ENCODE measurements around the gene P2RX3.

Gene P2RX3

GRCh38 chr11:57392066-57392762 lies 54.1 kb downstream of the P2RX3 start:
- no peak overlapping the region for H3K27ac ChIP-seq
- no peak overlapping the region for H3K4me3 ChIP-seq
- TF ChIP-seq, protein P1, sequence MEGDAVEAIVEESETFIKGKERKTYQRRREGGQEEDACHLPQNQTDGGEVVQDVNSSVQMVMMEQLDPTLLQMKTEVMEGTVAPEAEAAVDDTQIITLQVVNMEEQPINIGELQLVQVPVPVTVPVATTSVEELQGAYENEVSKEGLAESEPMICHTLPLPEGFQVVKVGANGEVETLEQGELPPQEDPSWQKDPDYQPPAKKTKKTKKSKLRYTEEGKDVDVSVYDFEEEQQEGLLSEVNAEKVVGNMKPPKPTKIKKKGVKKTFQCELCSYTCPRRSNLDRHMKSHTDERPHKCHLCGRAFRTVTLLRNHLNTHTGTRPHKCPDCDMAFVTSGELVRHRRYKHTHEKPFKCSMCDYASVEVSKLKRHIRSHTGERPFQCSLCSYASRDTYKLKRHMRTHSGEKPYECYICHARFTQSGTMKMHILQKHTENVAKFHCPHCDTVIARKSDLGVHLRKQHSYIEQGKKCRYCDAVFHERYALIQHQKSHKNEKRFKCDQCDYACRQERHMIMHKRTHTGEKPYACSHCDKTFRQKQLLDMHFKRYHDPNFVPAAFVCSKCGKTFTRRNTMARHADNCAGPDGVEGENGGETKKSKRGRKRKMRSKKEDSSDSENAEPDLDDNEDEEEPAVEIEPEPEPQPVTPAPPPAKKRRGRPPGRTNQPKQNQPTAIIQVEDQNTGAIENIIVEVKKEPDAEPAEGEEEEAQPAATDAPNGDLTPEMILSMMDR (IDR thresholded peaks at IDR 0.05): no peak
- no peak for DNase-seq (ENCODE audit: low spot score)

DNA sequence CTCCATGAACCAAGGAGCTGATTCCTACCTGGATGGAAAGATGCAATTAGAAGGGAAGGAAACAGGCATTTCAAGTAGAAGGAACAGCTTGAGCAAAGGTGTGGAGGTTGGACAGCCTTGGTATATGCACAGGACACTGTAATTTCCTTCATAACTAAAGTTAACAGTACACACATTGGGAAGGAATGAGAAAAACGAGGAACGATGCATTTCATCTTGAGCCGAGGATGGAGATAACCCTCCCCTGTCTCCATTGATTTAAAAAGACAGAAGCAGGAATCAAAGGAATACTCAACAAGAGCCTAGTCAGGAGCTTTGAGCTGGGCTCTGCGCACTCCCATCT lies 54.6 kb downstream of the P2RX3 start:
- TF ChIP-seq, protein P1 (IDR thresholded peaks at IDR 0.05): no peak
- no peak overlapping the region for H3K4me3 ChIP-seq

GRCh38 chr11:57394203-57394965 lies 56.2 kb downstream of the P2RX3 start:
- TF ChIP-seq, protein P1 (IDR thresholded peaks at IDR 0.05): no peak
- Histone ChIP-seq H3K4me3 (no peak overlapping the region), H3K27ac (no peak overlapping the region)
- DNase-seq (ENCODE audit: low spot score): no peak

More for the DNA sequence above, 54.6 kb downstream of the P2RX3 start:
- H3K27ac ChIP-seq: no peak overlapping the region
- DNase-seq (ENCODE audit: low spot score): no peak

DNA sequence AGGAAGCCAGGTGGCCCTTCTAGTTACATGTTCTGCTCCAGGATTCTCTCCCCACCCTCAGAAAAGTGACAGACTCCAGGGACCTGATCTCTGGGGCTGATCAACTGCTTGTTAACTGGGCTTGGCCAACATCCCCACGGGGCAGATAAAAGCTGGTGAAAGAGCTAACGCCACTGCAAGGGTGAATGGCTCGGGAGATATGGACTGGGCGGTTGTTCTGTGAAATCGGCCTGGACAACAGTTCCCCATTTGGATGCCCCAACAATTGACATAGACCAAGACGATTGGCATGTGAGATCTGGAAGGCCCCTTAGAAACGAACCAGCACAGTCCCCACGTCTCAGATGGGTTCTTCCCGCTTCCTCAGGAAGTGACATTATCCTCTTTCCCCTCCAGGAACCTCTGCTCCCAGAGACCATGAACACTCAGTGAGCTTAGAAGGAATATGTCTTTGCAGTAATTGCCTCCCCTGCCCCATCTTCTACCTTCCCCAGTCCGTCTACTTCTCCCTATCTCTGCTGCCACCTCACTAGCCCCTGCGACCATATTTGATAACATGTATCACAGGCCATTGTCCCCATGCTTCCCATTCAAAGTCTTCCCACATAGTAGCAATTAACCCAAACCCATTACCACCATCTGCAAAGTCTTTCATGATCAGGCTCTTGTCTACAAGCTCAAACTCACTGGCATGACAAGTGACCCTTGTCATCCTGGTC lies 57.9 kb downstream of the P2RX3 start:
- no peak overlapping the region for H3K4me3 ChIP-seq
- H3K27ac ChIP-seq: no peak overlapping the region
- no peak for DNase-seq (ENCODE audit: low spot score)
- TF ChIP-seq, protein P1 (IDR thresholded peaks at IDR 0.05): no peak

GRCh38 chr11:57396744-57397143 lies 58.6 kb downstream of the P2RX3 start:
- no peak overlapping the region for H3K27ac ChIP-seq
- DNase-seq (ENCODE audit: low spot score): no peak
- H3K4me3 ChIP-seq: no peak overlapping the region
- TF ChIP-seq, protein P1 (IDR thresholded peaks at IDR 0.05): no peak

DNA sequence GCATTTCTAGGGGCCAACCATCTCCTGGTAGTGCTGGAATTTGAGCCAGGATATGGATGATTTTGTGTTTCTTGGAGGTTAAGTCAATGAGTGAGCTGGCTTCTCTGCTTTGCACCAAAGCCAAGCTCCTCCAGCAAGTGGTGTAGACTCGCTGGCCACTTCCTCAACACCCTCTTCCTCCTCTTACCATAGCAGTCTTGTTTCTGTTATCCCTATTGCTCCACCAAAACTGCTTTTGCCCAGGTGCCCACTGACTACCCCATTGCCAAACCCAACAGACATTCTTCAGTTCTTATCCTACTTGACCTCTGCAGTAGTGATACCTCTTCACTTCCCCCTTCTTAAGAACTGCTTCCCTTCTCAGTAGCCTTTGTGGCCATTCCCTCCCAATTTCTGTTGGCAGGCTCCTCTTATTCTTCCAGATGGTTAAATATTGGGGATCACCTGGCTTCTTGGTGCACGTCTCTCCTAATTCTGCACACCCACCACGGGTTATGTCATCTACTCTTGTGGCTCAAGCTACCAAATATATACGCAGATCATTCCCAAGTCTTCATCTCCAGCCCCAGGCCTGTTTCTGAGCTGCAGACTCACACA lies 59.3 kb downstream of the P2RX3 start:
- TF ChIP-seq, protein P1 (IDR thresholded peaks at IDR 0.05): no peak

More for the DNA sequence above, 59.3 kb downstream of the P2RX3 start:
- no peak overlapping the region for H3K27ac ChIP-seq
- no peak overlapping the region for H3K4me3 ChIP-seq
- no peak for DNase-seq (ENCODE audit: low spot score)

All from coronary artery (tissue), 2 donors.